CD8-positive, alpha-beta memory T cell (primary cell): ENCODE measurements around the gene CFAP221. TPM values are rescaled to one million over a fixed set of nuclear protein-coding genes. Genes with fewer than 3 reads are reported as not detected.

Source experiments
- CTCF ChIA-PET: fragments of 350-600 bp; sonication (Branson Sonifier 250); formaldehyde crosslinking; loops from one replicate; lab custom pipeline; 2021; ENCODE audit warnings: antibody characterized with exemption; lab: Charles Lee
- POLR2A ChIA-PET: fragments of 350-600 bp; sonication (Branson Sonifier 250); formaldehyde crosslinking; loops from one replicate; lab custom pipeline; 2021; ENCODE audit warnings: antibody characterized with exemption; lab: Charles Lee
- DNase-seq, 5 donors: peaks; one replicate each; pipeline versions ENCODE4 v3.0.0 to v3.0.0-alpha.2; 2020 to 2022; ENCODE audit warnings: mixed read lengths in 1 of 5
- H3K27ac ChIP-seq: one replicate; pipeline ENCODE4 v1.7.0; 2013; ENCODE audit warnings: low read depth, mild to moderate bottlenecking, low read length, moderate library complexity
- H3K27me3 ChIP-seq: 2 replicates; pipeline ENCODE4 v1.7.0; 2013; ENCODE audit warnings: low read length, mild to moderate bottlenecking; ENCODE audit not compliant: insufficient read depth, poor library complexity, severe bottlenecking
- H3K36me3 ChIP-seq: 2 replicates; pipeline ENCODE4 v1.7.0; 2013; ENCODE audit warnings: mild to moderate bottlenecking, low read length, moderate library complexity; ENCODE audit not compliant: insufficient read depth
- H3K4me1 ChIP-seq: 2 replicates; pipeline ENCODE4 v1.7.0; 2013; ENCODE audit warnings: mild to moderate bottlenecking, low read length, moderate library complexity; ENCODE audit not compliant: insufficient read depth
- H3K4me3 ChIP-seq: 2 replicates; pipeline ENCODE4 v1.7.0; 2013; ENCODE audit warnings: mild to moderate bottlenecking, low read length
- H3K9me3 ChIP-seq: 2 replicates; pipeline ENCODE4 v1.7.0; 2013; ENCODE audit warnings: mild to moderate bottlenecking, low read length
- H3K27ac Mint-ChIP-seq, 8 donors: one replicate each; pipeline ENCODE4 v1.8.0; 2020 to 2021; ENCODE audit warnings: mixed read lengths in 8 of 8, mild to moderate bottlenecking in 6 of 8, inconsistent platforms in 3 of 8, moderate library complexity in 3 of 8
- H3K27me3 Mint-ChIP-seq, 2 donors: one replicate each; pipeline ENCODE4 v1.8.0; 2020 to 2021; ENCODE audit warnings: mixed read lengths in 2 of 2, mild to moderate bottlenecking in 1 of 2, moderate library complexity in 1 of 2
- H3K36me3 Mint-ChIP-seq, 3 donors: one replicate each; pipeline ENCODE4 v1.8.0; 2020 to 2021; ENCODE audit warnings: mixed read lengths in 3 of 3, inconsistent platforms in 1 of 3, mild to moderate bottlenecking in 1 of 3
- H3K4me1 Mint-ChIP-seq, 3 donors: one replicate each; pipeline ENCODE4 v1.8.0; 2020 to 2021; ENCODE audit warnings: mixed read lengths in 3 of 3, inconsistent platforms in 1 of 3, mild to moderate bottlenecking in 1 of 3
- H3K4me3 Mint-ChIP-seq, 7 donors: one replicate each; pipeline ENCODE4 v1.8.0; 2020 to 2021; ENCODE audit warnings: mixed read lengths in 7 of 7, mild to moderate bottlenecking in 6 of 7, moderate library complexity in 4 of 7, inconsistent platforms in 2 of 7
- H3K9me3 Mint-ChIP-seq, 5 donors: one replicate each; pipeline ENCODE4 v1.8.0; 2020 to 2022; ENCODE audit warnings: mixed read lengths in 5 of 5, mild to moderate bottlenecking in 3 of 5, moderate library complexity in 2 of 5, inconsistent platforms in 1 of 5
- polyA plus RNA-seq: library from polyadenylated mRNA; unstranded; fragments of 300-500 nt; fragmentation: Illumina TruSeq; gene quantifications from one replicate; pipeline ENCODE4 v1.2.3, GENCODE V29; 2021
- total RNA-seq, 2 experiments: library from RNA; stranded (reverse); gene quantifications; one replicate each; pipeline ENCODE4 v1.2.3, GENCODE V29; 2021

CFAP221 gene
- total and polyA plus RNA-seq, 3 experiments from 2014 or later, result not detected

GRCh38 chr2:119641562-119642258, 97.5 kb downstream of the CFAP221 start:
- H3K27ac ChIP-seq, result no peak overlapping the region
- Mint-ChIP-seq H3K4me3 (no peak overlapping the region), H3K36me3 (no peaks in the 10 kb centered on the region), H3K27ac (no peak overlapping the region), H3K27me3 (peaks cover 6 to 7% of the 10 kb centered on the region in 2 donors), H3K9me3 (no peaks in the 10 kb centered on the region), H3K4me1 (peaks cover 1 to 6% (median 5%) of the 10 kb centered on the region in 3 donors)
- no peaks in the 10 kb centered on the region for H3K36me3 ChIP-seq
- CTCF ChIA-PET, result interaction anchor here (0.7 to 3.9 kb wide), 12 partner anchors 8 to 1039 kb away, joined by 3 to 30 read pairs (median 4); no protein-coding TSS in a partner anchor
- no peak overlapping the region for H3K4me3 ChIP-seq
- no peaks in the 10 kb centered on the region for H3K9me3 ChIP-seq
- no peaks in the 10 kb centered on the region for H3K4me1 ChIP-seq
- no peaks in the 10 kb centered on the region for H3K27me3 ChIP-seq
- peak; percentile 41 to 75 (median 57) for DNase-seq
- POLR2A ChIA-PET, result no interaction called here

GRCh38 chr2:119644186-119644585, 99.9 kb downstream of the CFAP221 start:
- ChIA-PET POLR2A (no interaction called here), CTCF (no interaction called here)
- no peak for DNase-seq
- no peaks in the 10 kb centered on the region for H3K27me3 ChIP-seq
- Mint-ChIP-seq H3K27me3 (peaks cover 19 to 32% of the 10 kb centered on the region in 2 donors), H3K9me3 (peaks cover 0 to 4% (median 0%) of the 10 kb centered on the region in 5 donors), H3K4me3 (no peak overlapping the region), H3K27ac (peak overlapping the region in 1 of 8 donors; percentile 22), H3K4me1 (peaks cover 1 to 6% (median 5%) of the 10 kb centered on the region in 3 donors), H3K36me3 (peaks cover 0 to 7% (median 0%) of the 10 kb centered on the region in 3 donors)
- H3K4me3 ChIP-seq, result no peak overlapping the region
- no peak overlapping the region for H3K27ac ChIP-seq
- H3K9me3 ChIP-seq, result no peaks in the 10 kb centered on the region
- no peaks in the 10 kb centered on the region for H3K36me3 ChIP-seq
- no peaks in the 10 kb centered on the region for H3K4me1 ChIP-seq

- Mint-ChIP-seq H3K27ac (no peak overlapping the region), H3K9me3 (peaks cover 0 to 7% (median 3%) of the 10 kb centered on the region in 5 donors), H3K27me3 (peaks cover 17 to 33% of the 10 kb centered on the region in 2 donors), H3K4me1 (peaks cover 1 to 6% (median 5%) of the 10 kb centered on the region in 3 donors), H3K4me3 (no peak overlapping the region), H3K36me3 (peaks cover 0 to 7% (median 0%) of the 10 kb centered on the region in 3 donors)
- POLR2A ChIA-PET, result no interaction called here
- Histone ChIP-seq H3K4me1 (no peaks in the 10 kb centered on the region), H3K36me3 (no peaks in the 10 kb centered on the region), H3K27ac (no peak overlapping the region), H3K9me3 (no peaks in the 10 kb centered on the region), H3K4me3 (no peak overlapping the region), H3K27me3 (no peaks in the 10 kb centered on the region)
- DNase-seq, result no peak
- CTCF ChIA-PET, result interaction anchor here (0.5 kb wide), 1 partner anchor 25 kb away, joined by 3 read pairs; no protein-coding TSS in a partner anchor
Measured at GRCh38 chr2:119645173-119645855, 101.1 kb downstream of the CFAP221 start.

DNA sequence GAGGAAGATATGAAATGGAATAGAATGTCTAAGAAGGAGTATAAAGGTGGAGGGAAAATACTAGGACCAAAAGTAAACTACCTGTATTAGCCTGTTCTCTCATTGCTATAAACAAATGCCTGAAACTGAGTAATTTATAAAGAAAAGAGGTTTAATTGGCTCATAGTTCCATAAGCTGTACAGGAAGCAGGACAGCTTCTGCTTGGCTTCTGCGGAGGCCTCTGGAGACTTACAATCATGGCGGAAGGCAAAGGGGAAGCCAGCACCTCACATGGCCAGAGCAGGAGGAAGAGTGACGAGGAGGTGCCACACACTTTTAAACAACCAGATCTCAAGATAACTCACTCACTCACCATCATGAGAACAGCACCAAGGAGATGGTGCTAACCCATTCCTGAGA, 101.9 kb downstream of the CFAP221 start:
- no peak overlapping the region for H3K4me3 Mint-ChIP-seq
- DNase-seq, result no peak

DNA sequence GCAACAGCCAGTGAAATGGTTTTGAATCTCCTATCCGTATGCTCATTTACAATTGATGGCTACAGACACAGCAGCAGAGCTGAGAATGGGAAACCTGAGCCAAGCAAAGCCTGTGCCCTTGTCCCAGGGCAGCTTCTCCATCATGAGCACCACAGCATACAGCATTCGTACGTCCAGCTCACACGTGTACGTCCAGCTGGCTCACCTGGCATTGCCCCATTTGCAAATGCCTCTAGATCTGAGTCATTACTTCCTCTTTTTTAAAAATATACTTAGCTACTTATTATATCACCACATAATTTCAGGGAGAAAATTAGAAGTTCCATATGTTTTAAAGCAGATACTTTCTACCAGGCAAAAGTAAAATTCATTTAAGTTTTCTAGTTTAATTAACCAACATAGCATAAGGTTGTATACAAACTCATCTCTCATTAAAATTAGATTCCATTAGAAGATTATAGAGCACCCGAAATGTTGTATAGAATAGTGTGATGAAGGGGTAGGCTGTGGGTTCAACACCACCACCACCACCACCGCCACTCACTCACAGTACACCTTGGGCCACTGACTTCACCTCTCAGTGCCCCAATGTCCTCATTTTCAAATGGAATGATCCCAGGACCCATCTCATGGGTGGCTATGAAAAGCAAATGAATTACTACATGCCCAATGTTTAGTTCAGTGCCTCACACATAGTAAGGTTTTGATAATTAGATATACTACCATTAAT, 103.4 kb downstream of the CFAP221 start:
- POLR2A ChIA-PET, result interaction anchor here (0.7 kb wide), 1 partner anchor 107 kb away, joined by 4 read pairs; no protein-coding TSS in a partner anchor
- no peaks in the 10 kb centered on the region for H3K9me3 ChIP-seq
- DNase-seq, result no peak
- H3K4me1 ChIP-seq, result no peaks in the 10 kb centered on the region
- H3K27ac Mint-ChIP-seq, result no peak overlapping the region
- H3K4me3 ChIP-seq, result no peak overlapping the region
- H3K4me3 Mint-ChIP-seq, result no peak overlapping the region
- CTCF ChIA-PET, result no interaction called here
- H3K36me3 ChIP-seq, result no peaks in the 10 kb centered on the region
- peaks cover 4% of the 10 kb centered on the region for H3K27me3 ChIP-seq
- H3K27me3 Mint-ChIP-seq, result peaks cover 20 to 48% of the 10 kb centered on the region in 2 donors
- peaks cover 0 to 7% (median 0%) of the 10 kb centered on the region in 3 donors for H3K36me3 Mint-ChIP-seq
- no peak overlapping the region for H3K27ac ChIP-seq
- H3K4me1 Mint-ChIP-seq, result no peaks in the 10 kb centered on the region
- H3K9me3 Mint-ChIP-seq, result peaks cover 0 to 7% (median 3%) of the 10 kb centered on the region in 5 donors

More for the DNA sequence above, 101.9 kb downstream of the CFAP221 start:
- ChIA-PET CTCF (no interaction called here), POLR2A (no interaction called here)
- H3K4me1 ChIP-seq, result no peaks in the 10 kb centered on the region
- no peak overlapping the region for H3K27ac ChIP-seq
- H3K9me3 ChIP-seq, result no peaks in the 10 kb centered on the region
- H3K27me3 ChIP-seq, result no peaks in the 10 kb centered on the region
- no peaks in the 10 kb centered on the region for H3K36me3 ChIP-seq
- H3K27me3 Mint-ChIP-seq, result peaks cover 20 to 41% of the 10 kb centered on the region in 2 donors
- peaks cover 0 to 7% (median 0%) of the 10 kb centered on the region in 3 donors for H3K36me3 Mint-ChIP-seq
- H3K9me3 Mint-ChIP-seq, result peaks cover 0 to 7% (median 3%) of the 10 kb centered on the region in 5 donors
- H3K4me1 Mint-ChIP-seq, result peaks cover 1 to 6% (median 5%) of the 10 kb centered on the region in 3 donors
- no peak overlapping the region for H3K4me3 ChIP-seq
- H3K27ac Mint-ChIP-seq, result no peak overlapping the region

DNA sequence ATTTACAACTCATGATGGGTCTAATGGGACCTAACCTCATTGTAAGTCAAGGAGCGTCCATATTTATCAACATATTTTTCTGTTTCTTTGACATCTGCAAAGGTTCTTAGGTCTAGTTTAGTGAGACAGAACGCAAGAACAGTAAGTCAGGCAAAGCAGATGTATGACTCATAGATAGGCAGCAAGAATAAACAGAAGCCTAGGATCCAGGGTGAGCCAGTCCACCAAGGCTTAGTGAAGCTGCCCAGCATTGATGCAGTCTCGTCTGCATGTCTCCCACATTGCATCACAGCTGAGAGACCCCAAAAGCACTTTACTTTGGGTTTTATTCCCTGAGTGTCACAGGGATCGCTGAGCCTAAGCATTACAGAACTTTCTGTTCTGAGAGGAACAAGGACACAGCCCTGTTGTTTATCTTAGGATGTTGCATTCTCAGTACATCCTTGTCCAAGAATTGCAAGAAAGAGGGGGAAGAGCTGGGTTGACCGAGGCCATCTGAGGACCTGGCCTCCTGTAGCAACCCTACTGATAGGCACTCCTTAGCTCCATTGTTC, 105.2 kb downstream of the CFAP221 start:
- Histone ChIP-seq H3K4me1 (no peaks in the 10 kb centered on the region), H3K9me3 (no peaks in the 10 kb centered on the region), H3K27ac (no peak overlapping the region), H3K27me3 (peaks cover 7% of the 10 kb centered on the region), H3K4me3 (no peak overlapping the region), H3K36me3 (no peaks in the 10 kb centered on the region)
- DNase-seq, result no peak
- ChIA-PET CTCF (interaction anchor here (1.6 kb wide), 1 partner anchor 8 kb away, joined by 4 read pairs; no protein-coding TSS in a partner anchor), POLR2A (no interaction called here)
- H3K4me3 Mint-ChIP-seq, result no peak overlapping the region
- H3K4me1 Mint-ChIP-seq, result no peaks in the 10 kb centered on the region
- peaks cover 0 to 7% (median 3%) of the 10 kb centered on the region in 5 donors for H3K9me3 Mint-ChIP-seq
- peaks cover 20 to 55% of the 10 kb centered on the region in 2 donors for H3K27me3 Mint-ChIP-seq
- H3K27ac Mint-ChIP-seq, result no peak overlapping the region
- peaks cover 0 to 7% (median 0%) of the 10 kb centered on the region in 3 donors for H3K36me3 Mint-ChIP-seq

DNA sequence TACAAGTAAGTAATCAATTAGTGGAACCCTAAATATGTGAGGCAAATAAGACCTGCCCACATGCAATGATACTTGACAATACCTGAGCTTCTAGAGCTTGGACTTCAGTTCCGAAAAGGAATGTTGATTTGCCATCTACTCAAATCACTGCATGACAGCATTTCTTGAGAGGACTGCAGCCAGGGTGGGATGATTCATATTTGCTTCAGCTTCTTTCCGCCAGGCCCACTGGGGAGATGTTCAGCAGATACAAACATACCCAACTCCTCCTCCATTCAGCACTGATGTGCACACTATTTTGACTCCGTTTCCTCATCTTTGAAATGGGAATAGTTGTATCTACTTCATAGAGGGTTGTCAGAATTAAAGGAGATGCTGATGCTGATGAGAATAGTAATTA, 106.0 kb downstream of the CFAP221 start:
- Histone ChIP-seq H3K27me3 (peaks cover 7% of the 10 kb centered on the region), H3K36me3 (no peaks in the 10 kb centered on the region), H3K4me1 (no peaks in the 10 kb centered on the region), H3K9me3 (no peaks in the 10 kb centered on the region), H3K4me3 (no peak overlapping the region), H3K27ac (no peak overlapping the region)
- Mint-ChIP-seq H3K4me3 (no peak overlapping the region), H3K27me3 (peaks cover 24 to 62% of the 10 kb centered on the region in 2 donors), H3K9me3 (peaks cover 0 to 7% (median 3%) of the 10 kb centered on the region in 5 donors), H3K27ac (no peak overlapping the region), H3K4me1 (no peaks in the 10 kb centered on the region), H3K36me3 (peaks cover 0 to 7% (median 0%) of the 10 kb centered on the region in 3 donors)
- ChIA-PET POLR2A (no interaction called here), CTCF (interaction anchor here (0.9 to 1.6 kb wide), 2 partner anchors 9 to 11 kb away, joined by 3 to 4 read pairs; no protein-coding TSS in a partner anchor)
- no peak for DNase-seq
